ENCODE data around the gene NDUFAF5. TPM values are rescaled to one million over a fixed set of nuclear protein-coding genes. Genes with fewer than 3 reads are reported as not detected.

The NDUFAF5 gene
- total RNA-seq, 1 experiment from 2014 or later: 40.2 TPM

GRCh38 chr20:13735826-13736225 is 49.0 kb upstream of the NDUFAF5 start:
- H4K20me1 ChIP-seq (ENCODE audit: control insufficient read depth, insufficient read depth, insufficient read length): no peaks in the 10 kb centered on the region
- no peaks in the 10 kb centered on the region for H3K27me3 ChIP-seq (ENCODE audit: insufficient read depth, low read length)
- no peak overlapping the region for H3K4me2 ChIP-seq (ENCODE audit: insufficient read depth, insufficient read length, low read length)
- no peak overlapping the region for H2BK120ac ChIP-seq (ENCODE audit: low read depth, low read length, poor library complexity, severe bottlenecking)
- no peak overlapping the region for H3K56ac ChIP-seq (ENCODE audit: insufficient read length, low read depth, low read length)
- no peaks in the 10 kb centered on the region for H3K9me3 ChIP-seq (ENCODE audit: control insufficient read depth, low read depth, low read length)
- H4K91ac ChIP-seq (ENCODE audit: insufficient read length, low read depth, low read length): no peak overlapping the region
- TF ChIP-seq CTCF (conservative IDR thresholded peaks at IDR 0.05): no peak
- H3K4me3 Mint-ChIP-seq: no peak overlapping the region
- H2AK5ac ChIP-seq (ENCODE audit: insufficient read length, low read length): no peak overlapping the region
- H3K9ac ChIP-seq (ENCODE audit: extremely low read depth, insufficient read length, low read length): no peak overlapping the region
- H2AFZ ChIP-seq (ENCODE audit: low read length): no peak overlapping the region
- no peak overlapping the region for H3K23ac ChIP-seq (ENCODE audit: insufficient read length, low read depth, low read length)
- H3K4me1 ChIP-seq (ENCODE audit: insufficient read depth, low read length): no peaks in the 10 kb centered on the region
- no peak overlapping the region for H3K18ac ChIP-seq (ENCODE audit: insufficient read length, low read depth, low read length)
- H2BK15ac ChIP-seq (ENCODE audit: low read depth, low read length): no peak overlapping the region
- no peak overlapping the region for H3K27ac Mint-ChIP-seq
- H4K8ac ChIP-seq (replicated peaks; ENCODE audit: insufficient read length, low read depth, low read length): no peak overlapping the region
- H2BK12ac ChIP-seq (ENCODE audit: insufficient read length, low read depth, low read length): no peak overlapping the region
- DNase-seq: no peak
- H3K27me3 Mint-ChIP-seq (ENCODE audit: low read depth): no peaks in the 10 kb centered on the region
- H3K79me2 ChIP-seq (ENCODE audit: insufficient read depth, low read length): no peaks in the 10 kb centered on the region
- no peak overlapping the region for H2BK20ac ChIP-seq (ENCODE audit: low read depth, low read length, poor library complexity, severe bottlenecking)
- no peaks in the 10 kb centered on the region for H3K4me1 Mint-ChIP-seq
- H3K36me3 Mint-ChIP-seq (ENCODE audit: insufficient read depth in 1 of 3, low read depth in 3 of 3): peaks cover 49 to 61% (median 61%) of the 10 kb centered on the region in 3 experiments
- no peaks in the 10 kb centered on the region for H3K79me1 ChIP-seq (ENCODE audit: insufficient read depth, low read depth, low read length, poor library complexity, severe bottlenecking)
- H3K27ac ChIP-seq (ENCODE audit: insufficient read length, low read depth, low read length): no peak overlapping the region
- no peak overlapping the region for H3K4ac ChIP-seq (ENCODE audit: low read depth, low read length)
- no peak overlapping the region for H4K5ac ChIP-seq (ENCODE audit: insufficient read length, low read depth, low read length)
- no CpG with 5 or more reads among the region's 1 CpG for WGBS (ENCODE audit: extremely low coverage, insufficient read length, low lambda C conversion rate)
- no peaks in the 10 kb centered on the region for H3K23me2 ChIP-seq (ENCODE audit: insufficient read length, low read depth, low read length, poor library complexity, severe bottlenecking)
- peaks cover 6 to 7% of the 10 kb centered on the region in 2 experiments for H3K9me3 Mint-ChIP-seq
- H3T11ph ChIP-seq (ENCODE audit: low read length): no peak overlapping the region
- H3K14ac ChIP-seq (ENCODE audit: insufficient read depth, low read length): no peak overlapping the region
- H2BK5ac ChIP-seq (ENCODE audit: insufficient read length, low read length): no peak overlapping the region

All from H9 (cell line).